22Rv1 (cell line): ENCODE measurements around the gene PRKAR1B.

ENCODE experiments used
- CTCF ChIP-seq: fragments of 450-650 bp; IDR thresholded peaks from 2 replicates; pipeline ENCODE4 v1.5.1; 2017; ENCODE audit warnings: mild to moderate bottlenecking
- ZFX ChIP-seq: fragments of 450-650 bp; IDR thresholded peaks from 2 replicates; pipeline ENCODE4 v1.6.1; 2017; ENCODE audit warnings: antibody characterized with exemption, borderline replicate concordance

GRCh38 chr7:514651-515598 lies 212.2 kb downstream of the PRKAR1B start:
- TF ChIP-seq CTCF (no peak), ZFX (no peak)
